ENCODE measurements around the gene SKOR2.

The SKOR2 gene
- long read RNA-seq, donor 1: 0 reads
- long read RNA-seq, donor 2: 0 reads
- long read RNA-seq, donor 3: 0 reads
- long read RNA-seq, donor 4: 0 reads
- long read RNA-seq, donor 5: 0 reads
- long read RNA-seq, donor 6: 0 reads
- long read RNA-seq, donor 7: 0 reads
- long read RNA-seq, donor 8: 0 reads

- DNase-seq: peak; percentile 8
Observed at GRCh38 chr18:47251289-47252120, at the start of gene SKOR2. Gene SKOR2 (minus strand): TSS chr18:47251660. CDS start chr18:47249183, 2,477 bp downstream.

- DNase-seq: no peak
Observed at GRCh38 chr18:47296462-47296861, 45.0 kb upstream of the SKOR2 start.

- no peak for DNase-seq
Observed at GRCh38 chr18:47294801-47295200, 43.3 kb upstream of the SKOR2 start.

- DNase-seq: no peak
Observed at GRCh38 chr18:47288741-47289140, 37.3 kb upstream of the SKOR2 start.

- DNase-seq: no peak
Observed at GRCh38 chr18:47287911-47288585, 36.6 kb upstream of the SKOR2 start.

- no peak for DNase-seq
Observed at GRCh38 chr18:47286776-47287410, 35.4 kb upstream of the SKOR2 start.

- DNase-seq: no peak
Observed at GRCh38 chr18:47285456-47285855, 34.0 kb upstream of the SKOR2 start.

- DNase-seq: no peak
Observed at GRCh38 chr18:47284721-47285395, 33.4 kb upstream of the SKOR2 start.

GRCh38 chr18:47283476-47283875 is 32.0 kb upstream of the SKOR2 start:
- no peak for DNase-seq

GRCh38 chr18:47280121-47280520 is 28.7 kb upstream of the SKOR2 start:
- DNase-seq: no peak

GRCh38 chr18:47274961-47275360 is 23.5 kb upstream of the SKOR2 start:
- DNase-seq: no peak

GRCh38 chr18:47265197-47265596 is 13.7 kb upstream of the SKOR2 start:
- DNase-seq: no peak

- DNase-seq: no peak
Observed at GRCh38 chr18:47264308-47264700, 12.8 kb upstream of the SKOR2 start.

- no peak for DNase-seq
Observed at GRCh38 chr18:47263430-47264307, 12.2 kb upstream of the SKOR2 start.

- DNase-seq: no peak
Observed at GRCh38 chr18:47263150-47263429, 11.6 kb upstream of the SKOR2 start.

- no peak for DNase-seq
Observed at GRCh38 chr18:47262301-47263149, 11.1 kb upstream of the SKOR2 start.

GRCh38 chr18:47261902-47262300 is 10.4 kb upstream of the SKOR2 start:
- DNase-seq: no peak

GRCh38 chr18:47260924-47261701 is 9.7 kb upstream of the SKOR2 start:
- no peak for DNase-seq

- DNase-seq: peak; percentile 26
Observed at GRCh38 chr18:47260120-47260923, 8.9 kb upstream of the SKOR2 start.
